Measurements from ENCODE around the gene FOXP1. TPM values are rescaled to one million over a fixed set of nuclear protein-coding genes. Genes with fewer than 3 reads are reported as not detected.

The FOXP1 gene
- total and polyA plus RNA-seq, 2 donors (not counting 1 experiment from before 2014, with no cell fraction given), result 91.1 to 508 TPM

- Histone ChIP-seq H3K79me2 (ENCODE audit: control insufficient read depth, insufficient read depth, low read length) (peaks cover 91% of the 10 kb centered on the region), H2AFZ (ENCODE audit: insufficient read depth, low read depth, low read length, poor library complexity, severe bottlenecking) (no peak overlapping the region), H4K20me1 (ENCODE audit: control insufficient read depth, insufficient read depth, low read length, poor library complexity, severe bottlenecking) (peaks cover 70% of the 10 kb centered on the region), H3K9me3 (ENCODE audit: control extremely low read depth in 1 of 3, control insufficient read depth in 2 of 3, insufficient read depth in 1 of 3, low read length in 2 of 3) (no peaks in the 10 kb centered on the region), H3K4me1 (ENCODE audit: control insufficient read depth in 2 of 2, insufficient read depth in 2 of 2, low read length in 2 of 2) (peaks cover 35 to 68% of the 10 kb centered on the region in 2 donors), H3K36me3 (replicated peaks in 1 of 2; ENCODE audit: control extremely low read depth in 1 of 2, control insufficient read depth in 1 of 2, extremely low read depth in 1 of 2, insufficient read depth in 2 of 2, low read length in 1 of 2) (peaks cover 2 to 3% of the 10 kb centered on the region in 2 experiments), H3K4me3 (ENCODE audit: control extremely low read depth in 1 of 5, extremely low read depth in 1 of 5, insufficient read depth in 1 of 5, low read depth in 2 of 5, low read length in 4 of 5) (no peak overlapping the region), H3K27me3 (replicated peaks in 1 of 4; ENCODE audit: control extremely low read depth in 1 of 4, control insufficient read depth in 3 of 4, insufficient read depth in 4 of 4, low read length in 3 of 4) (no peaks in the 10 kb centered on the region), H3K9ac (ENCODE audit: low read length) (no peak overlapping the region), H3K4me2 (replicated peaks; ENCODE audit: low read depth, low read length, poor library complexity, severe bottlenecking) (peak overlapping the region; percentile 85), H3K27ac (ENCODE audit: low read length in 2 of 2) (peak overlapping the region in 1 of 2 donors; percentile 8)
- ATAC-seq (ENCODE audit: low read depth) (no peak), DNase-seq (no peak)
- Mint-ChIP-seq H3K27ac (peak overlapping the region; percentile 5), H3K4me1 (peaks cover 66% of the 10 kb centered on the region), H3K9me3 (ENCODE audit: insufficient read depth) (no peaks in the 10 kb centered on the region), H3K4me3 (no peak overlapping the region), H3K27me3 (no peaks in the 10 kb centered on the region)
- TF ChIP-seq CTCF (IDR thresholded peaks at IDR 0.05), result no peak
- TF ChIP-seq EZH2 (IDR thresholded peaks at IDR 0.05; ENCODE audit: borderline replicate concordance, insufficient read depth, low read depth, low read length, poor library complexity, severe bottlenecking), result no peak
- ChIA-PET POLR2A (interaction anchor here (0.6 kb wide), 2 partner anchors 49 to 454 kb away, joined by 3 to 7 read pairs; no protein-coding TSS in a partner anchor), CTCF (interaction anchor here (0.6 to 2.3 kb wide), 8 partner anchors 10 to 524 kb away, joined by 3 to 10 read pairs (median 4); no protein-coding TSS in a partner anchor)
- WGBS (ENCODE audit: insufficient coverage), result no CpG with 5 or more reads among the region's 2 CpGs
- intact Hi-C loops (cut with micrococcal nuclease), result loop anchor here (1.0 to 5.0 kb wide), 3 partner anchors 8 to 332 kb away; no protein-coding TSS in a partner anchor
These were observed 523.0 kb downstream of the FOXP1 start for GRCh38 chr3:71060536-71060935.

GRCh38 chr3:71057526-71057894, 526.0 kb downstream of the FOXP1 start:
- peak overlapping the region; percentile 59 for H3K27ac Mint-ChIP-seq
- H3K4me2 ChIP-seq (replicated peaks; ENCODE audit: low read depth, low read length, poor library complexity, severe bottlenecking), result peak overlapping the region; percentile 17
- ATAC-seq (ENCODE audit: low read depth), result no peak

More at GRCh38 chr3:71057526-71057894, 526.0 kb downstream of the FOXP1 start:
- 63% methylated on average over 3 of the region's 4 CpGs for WGBS (ENCODE audit: insufficient coverage)
- H4K20me1 ChIP-seq (ENCODE audit: control insufficient read depth, insufficient read depth, low read length, poor library complexity, severe bottlenecking), result peaks cover 77% of the 10 kb centered on the region
- no peak for TF ChIP-seq EZH2 (IDR thresholded peaks at IDR 0.05; ENCODE audit: borderline replicate concordance, insufficient read depth, low read depth, low read length, poor library complexity, severe bottlenecking)
- TF ChIP-seq CTCF (IDR thresholded peaks at IDR 0.05), result no peak
- peaks cover 96% of the 10 kb centered on the region for H3K4me1 Mint-ChIP-seq
- H3K4me1 ChIP-seq (ENCODE audit: control insufficient read depth in 2 of 2, insufficient read depth in 2 of 2, low read length in 2 of 2), result peaks cover 44 to 69% of the 10 kb centered on the region in 2 donors
- H3K4me3 Mint-ChIP-seq, result peak overlapping the region; percentile 60
- H3K9ac ChIP-seq (ENCODE audit: low read length), result no peak overlapping the region
- intact Hi-C loops (cut with micrococcal nuclease), result no loop called here
- no peak for DNase-seq
- no peaks in the 10 kb centered on the region for H3K9me3 ChIP-seq (ENCODE audit: control extremely low read depth in 1 of 3, control insufficient read depth in 2 of 3, insufficient read depth in 1 of 3, low read length in 2 of 3)
- H3K4me3 ChIP-seq (ENCODE audit: control extremely low read depth in 1 of 5, extremely low read depth in 1 of 5, insufficient read depth in 1 of 5, low read depth in 2 of 5, low read length in 4 of 5), result no peak overlapping the region
- H3K27me3 Mint-ChIP-seq, result no peaks in the 10 kb centered on the region
- H2AFZ ChIP-seq (ENCODE audit: insufficient read depth, low read depth, low read length, poor library complexity, severe bottlenecking), result no peak overlapping the region
- peaks cover 100% of the 10 kb centered on the region for H3K79me2 ChIP-seq (ENCODE audit: control insufficient read depth, insufficient read depth, low read length)
- ChIA-PET CTCF (interaction anchor here (0.6 to 1.4 kb wide), 5 partner anchors 11 to 52 kb away, joined by 3 to 4 read pairs (median 4); no protein-coding TSS in a partner anchor), POLR2A (no interaction called here)
- H3K27ac ChIP-seq (ENCODE audit: low read length in 2 of 2), result peak overlapping the region in 1 of 2 donors; percentile 48
- H3K36me3 ChIP-seq (replicated peaks in 1 of 2; ENCODE audit: control extremely low read depth in 1 of 2, control insufficient read depth in 1 of 2, extremely low read depth in 1 of 2, insufficient read depth in 2 of 2, low read length in 1 of 2), result peaks cover 2 to 26% of the 10 kb centered on the region in 2 experiments
- no peaks in the 10 kb centered on the region for H3K9me3 Mint-ChIP-seq (ENCODE audit: insufficient read depth)
- no peaks in the 10 kb centered on the region for H3K27me3 ChIP-seq (replicated peaks in 1 of 4; ENCODE audit: control extremely low read depth in 1 of 4, control insufficient read depth in 3 of 4, insufficient read depth in 4 of 4, low read length in 3 of 4)

All from B cell (primary cell).